DOHH2 (cell line): ENCODE measurements around the gene CTRB2.

ENCODE experiments used
- EZH2phosphoT487 ChIP-seq: fragments of 200-600 bp; sonication (generic); IDR thresholded peaks from 2 replicates; pipeline ENCODE4 v1.6.1; 2017; ENCODE audit warnings: borderline replicate concordance, mild to moderate bottlenecking, antibody characterized with exemption, low read length, moderate library complexity, mixed read lengths
- TF ChIP-seq, protein P1 (sequence below): fragments of 200-600 bp; sonication (generic); IDR thresholded peaks from one replicate; pipeline ENCODE4 v1.5.1; 2014; ENCODE audit warnings: antibody characterized with exemption, mild to moderate bottlenecking, low read depth, low read length; ENCODE audit not compliant: poor library complexity, severe bottlenecking

DNA sequence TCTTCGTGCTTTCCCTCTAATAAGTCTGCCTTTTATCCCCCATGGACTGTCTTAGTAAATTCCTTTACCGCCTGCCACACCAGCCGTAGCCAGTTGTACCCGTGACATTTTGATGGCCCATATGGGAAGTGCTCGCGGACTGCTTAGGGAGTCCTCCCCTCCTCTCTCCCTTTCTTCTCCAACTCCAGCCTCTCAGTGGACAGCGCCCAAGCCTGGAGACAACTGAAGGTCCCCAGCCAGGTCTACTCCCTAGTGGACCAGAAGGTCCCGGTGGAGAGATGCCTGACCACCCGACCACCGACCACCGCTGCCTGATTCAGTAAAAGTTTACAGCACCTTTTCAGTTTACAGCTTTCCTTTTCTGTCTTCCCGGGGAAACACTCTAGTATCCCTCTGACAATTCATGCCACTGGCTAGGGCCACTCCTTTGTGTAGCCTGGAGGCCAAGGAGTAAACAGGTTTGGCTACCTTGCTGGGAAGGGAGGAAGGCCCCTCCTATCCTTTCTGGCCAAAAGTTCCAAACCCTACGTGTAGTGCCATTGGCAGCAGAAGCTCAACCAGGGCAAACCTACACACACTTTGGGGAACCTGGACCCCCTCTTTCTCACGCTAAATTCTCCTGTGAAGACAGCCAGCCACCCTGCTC, 18.0 kb downstream of the CTRB2 start:
- TF ChIP-seq, protein P1, sequence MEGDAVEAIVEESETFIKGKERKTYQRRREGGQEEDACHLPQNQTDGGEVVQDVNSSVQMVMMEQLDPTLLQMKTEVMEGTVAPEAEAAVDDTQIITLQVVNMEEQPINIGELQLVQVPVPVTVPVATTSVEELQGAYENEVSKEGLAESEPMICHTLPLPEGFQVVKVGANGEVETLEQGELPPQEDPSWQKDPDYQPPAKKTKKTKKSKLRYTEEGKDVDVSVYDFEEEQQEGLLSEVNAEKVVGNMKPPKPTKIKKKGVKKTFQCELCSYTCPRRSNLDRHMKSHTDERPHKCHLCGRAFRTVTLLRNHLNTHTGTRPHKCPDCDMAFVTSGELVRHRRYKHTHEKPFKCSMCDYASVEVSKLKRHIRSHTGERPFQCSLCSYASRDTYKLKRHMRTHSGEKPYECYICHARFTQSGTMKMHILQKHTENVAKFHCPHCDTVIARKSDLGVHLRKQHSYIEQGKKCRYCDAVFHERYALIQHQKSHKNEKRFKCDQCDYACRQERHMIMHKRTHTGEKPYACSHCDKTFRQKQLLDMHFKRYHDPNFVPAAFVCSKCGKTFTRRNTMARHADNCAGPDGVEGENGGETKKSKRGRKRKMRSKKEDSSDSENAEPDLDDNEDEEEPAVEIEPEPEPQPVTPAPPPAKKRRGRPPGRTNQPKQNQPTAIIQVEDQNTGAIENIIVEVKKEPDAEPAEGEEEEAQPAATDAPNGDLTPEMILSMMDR, result no peak
- no peak for TF ChIP-seq EZH2phosphoT487
